Mononuclear cell (primary cell): Measurements from ENCODE around the gene TRAF1. TPM values are rescaled to one million over a fixed set of nuclear protein-coding genes. Genes with fewer than 3 reads are reported as not detected.
A peak's percentile ranks its signal among the peaks of the same experiment; 100 is the strongest.

Source experiments
- H3K27me3 ChIP-seq: 2 replicates; pipeline ENCODE4 v1.6.0; 2011; ENCODE audit warnings: low read length, control low read depth; ENCODE audit not compliant: insufficient read depth
- H3K4me1 ChIP-seq: 2 replicates; pipeline ENCODE4 v1.5.1; 2011; ENCODE audit warnings: mild to moderate bottlenecking, low read length, control low read depth; ENCODE audit not compliant: insufficient read depth
- H3K4me3 ChIP-seq: 2 replicates; pipeline ENCODE4 v1.5.1; 2011; ENCODE audit warnings: mild to moderate bottlenecking, low read length, moderate library complexity
- H3K9me3 ChIP-seq: 2 replicates; pipeline ENCODE4 v1.5.1; 2011; ENCODE audit warnings: low read depth, mild to moderate bottlenecking, control low read depth, low read length
- total RNA-seq: library from RNA; depleted of rRNA; stranded (reverse); fragments of >200 nt; gene quantifications from one replicate; pipeline ENCODE4 v1.2.3, GENCODE V29; 2012

The TRAF1 gene
- total RNA-seq, 1 donor: 88.8 TPM

- H3K4me3 ChIP-seq: peak overlapping the region; percentile 26
- peaks cover 20% of the 10 kb centered on the region for H3K4me1 ChIP-seq
- H3K9me3 ChIP-seq: no peaks in the 10 kb centered on the region
- H3K27me3 ChIP-seq: no peaks in the 10 kb centered on the region
Observed at GRCh38 chr9:120868339-120868675, 58.3 kb downstream of the TRAF1 start.

GRCh38 chr9:120867676-120868338, 58.8 kb downstream of the TRAF1 start:
- H3K4me1 ChIP-seq: peaks cover 20% of the 10 kb centered on the region
- peak overlapping the region; percentile 26 for H3K4me3 ChIP-seq
- no peaks in the 10 kb centered on the region for H3K27me3 ChIP-seq
- no peaks in the 10 kb centered on the region for H3K9me3 ChIP-seq

GRCh38 chr9:120866651-120867050, 59.9 kb downstream of the TRAF1 start:
- Histone ChIP-seq H3K4me3 (no peak overlapping the region), H3K27me3 (no peaks in the 10 kb centered on the region), H3K4me1 (peaks cover 20% of the 10 kb centered on the region), H3K9me3 (no peaks in the 10 kb centered on the region)

- peaks cover 20% of the 10 kb centered on the region for H3K4me1 ChIP-seq
- no peaks in the 10 kb centered on the region for H3K27me3 ChIP-seq
- no peaks in the 10 kb centered on the region for H3K9me3 ChIP-seq
- H3K4me3 ChIP-seq: no peak overlapping the region
Observed at GRCh38 chr9:120865809-120866208, 60.8 kb downstream of the TRAF1 start.

- H3K27me3 ChIP-seq: no peaks in the 10 kb centered on the region
- peaks cover 17% of the 10 kb centered on the region for H3K4me1 ChIP-seq
- H3K9me3 ChIP-seq: no peaks in the 10 kb centered on the region
- H3K4me3 ChIP-seq: no peak overlapping the region
Observed at GRCh38 chr9:120865176-120865575, 61.4 kb downstream of the TRAF1 start.

- Histone ChIP-seq H3K4me3 (no peak overlapping the region), H3K27me3 (no peaks in the 10 kb centered on the region), H3K4me1 (peaks cover 12% of the 10 kb centered on the region), H3K9me3 (no peaks in the 10 kb centered on the region)
Observed at GRCh38 chr9:120864719-120865118, 61.9 kb downstream of the TRAF1 start.

GRCh38 chr9:120863833-120864232, 62.8 kb downstream of the TRAF1 start:
- Histone ChIP-seq H3K9me3 (no peaks in the 10 kb centered on the region), H3K4me1 (peaks cover 6% of the 10 kb centered on the region), H3K27me3 (no peaks in the 10 kb centered on the region), H3K4me3 (no peak overlapping the region)

GRCh38 chr9:120862452-120862851, 64.1 kb downstream of the TRAF1 start:
- H3K9me3 ChIP-seq: no peaks in the 10 kb centered on the region
- H3K4me1 ChIP-seq: no peaks in the 10 kb centered on the region
- H3K27me3 ChIP-seq: no peaks in the 10 kb centered on the region
- H3K4me3 ChIP-seq: no peak overlapping the region

- no peaks in the 10 kb centered on the region for H3K4me1 ChIP-seq
- H3K27me3 ChIP-seq: no peaks in the 10 kb centered on the region
- H3K9me3 ChIP-seq: no peaks in the 10 kb centered on the region
- no peak overlapping the region for H3K4me3 ChIP-seq
Observed at GRCh38 chr9:120861935-120862334, 64.7 kb downstream of the TRAF1 start.

GRCh38 chr9:120860083-120860482, 66.5 kb downstream of the TRAF1 start:
- H3K9me3 ChIP-seq: no peaks in the 10 kb centered on the region
- no peaks in the 10 kb centered on the region for H3K27me3 ChIP-seq
- no peaks in the 10 kb centered on the region for H3K4me1 ChIP-seq
- H3K4me3 ChIP-seq: no peak overlapping the region

- Histone ChIP-seq H3K9me3 (no peaks in the 10 kb centered on the region), H3K4me1 (no peaks in the 10 kb centered on the region), H3K27me3 (no peaks in the 10 kb centered on the region), H3K4me3 (no peak overlapping the region)
Observed at GRCh38 chr9:120859361-120859760, 67.2 kb downstream of the TRAF1 start.

- Histone ChIP-seq H3K27me3 (no peaks in the 10 kb centered on the region), H3K9me3 (no peaks in the 10 kb centered on the region), H3K4me3 (no peak overlapping the region), H3K4me1 (no peaks in the 10 kb centered on the region)
Observed at GRCh38 chr9:120857902-120858301, 68.7 kb downstream of the TRAF1 start.

GRCh38 chr9:120857481-120857880, 69.1 kb downstream of the TRAF1 start:
- Histone ChIP-seq H3K27me3 (no peaks in the 10 kb centered on the region), H3K4me3 (no peak overlapping the region), H3K9me3 (no peaks in the 10 kb centered on the region)

GRCh38 chr9:120856700-120857099, 69.9 kb downstream of the TRAF1 start:
- no peaks in the 10 kb centered on the region for H3K9me3 ChIP-seq
- no peaks in the 10 kb centered on the region for H3K4me1 ChIP-seq
- no peak overlapping the region for H3K4me3 ChIP-seq
- H3K27me3 ChIP-seq: no peaks in the 10 kb centered on the region

More at GRCh38 chr9:120857481-120857880, 69.1 kb downstream of the TRAF1 start:
- H3K4me1 ChIP-seq: no peaks in the 10 kb centered on the region

GRCh38 chr9:120855827-120856670, 70.5 kb downstream of the TRAF1 start:
- Histone ChIP-seq H3K9me3 (no peaks in the 10 kb centered on the region), H3K27me3 (no peaks in the 10 kb centered on the region), H3K4me3 (no peak overlapping the region), H3K4me1 (no peaks in the 10 kb centered on the region)
